ENCODE data around the gene CAMK2B.

GRCh38 chr7:44368885-44369284, 43.5 kb upstream of the CAMK2B start:
- TF ChIP-seq CTCF (IDR thresholded peaks at IDR 0.05): no peak
- TF ChIP-seq POLR2A (IDR thresholded peaks at IDR 0.05): no peak

Data from esophagus squamous epithelium (tissue), 4 donors.